Thoracic aorta (tissue), 2 donors: ENCODE results near the gene CIAO2A. TPM values are rescaled to one million over a fixed set of nuclear protein-coding genes. Genes with fewer than 3 reads are reported as not detected.
"Not testable (repeated sequence)": the region's sequence is repeated elsewhere in the genome, so short reads cannot be mapped to it uniquely, and the experiment has no call there.

Experiments used
- ATAC-seq: fragments of 150-250 bp; one replicate; pipeline ENCODE4 v1.8.0; 2017; ENCODE audit warnings: low read depth; ENCODE audit not compliant: insufficient number of reproducible peaks, low FRiP score
- DNase-seq: peaks from one replicate; pipeline ENCODE4 v3.0.0-alpha.2; 2020; ENCODE audit warnings: low spot score
- H3K27ac ChIP-seq, 2 donors: fragments of 200-600 bp; sonication (generic); 1 replicate in 1 of 2; 2 replicates in 1 of 2; pipeline ENCODE4 v1.5.1; 2016; ENCODE audit warnings: mild to moderate bottlenecking in 2 of 2, moderate library complexity in 2 of 2
- H3K27me3 ChIP-seq: fragments of 200-600 bp; sonication (generic); replicated peaks from 2 replicates; pipeline ENCODE4 v1.6.0; 2016; ENCODE audit warnings: mild to moderate bottlenecking; ENCODE audit not compliant: insufficient read depth
- H3K36me3 ChIP-seq: fragments of 200-600 bp; sonication (generic); one replicate; pipeline ENCODE4 v1.5.1; 2016
- H3K4me1 ChIP-seq, 2 donors: fragments of 200-600 bp; sonication (generic); 1 replicate in 1 of 2; 2 replicates in 1 of 2; pipeline versions ENCODE4 v1.5.1 to v1.6.0; 2016; ENCODE audit warnings: low read depth in 2 of 2, mild to moderate bottlenecking in 1 of 2; ENCODE audit not compliant: control insufficient read depth in 1 of 2
- H3K4me3 ChIP-seq: fragments of 200-600 bp; sonication (generic); 2 replicates; pipeline ENCODE4 v1.5.1; 2016; ENCODE audit warnings: mild to moderate bottlenecking
- H3K9me3 ChIP-seq: fragments of 200-600 bp; sonication (generic); 2 replicates; pipeline ENCODE4 v1.5.1; 2016
- total RNA-seq, 2 donors: library from RNA; depleted of rRNA; stranded (reverse); fragments of >200 nt; gene quantifications; one replicate each; pipeline versions ENCODE4 v1.1.0 to v1.2.3, GENCODE V29; 2016
- TF ChIP-seq, protein P1 (sequence below): fragments of 200-600 bp; sonication (generic); IDR thresholded peaks from one replicate; pipeline ENCODE4 v1.5.1; 2019; ENCODE audit warnings: antibody characterized with exemption

The CIAO2A gene
- total RNA-seq, 2 donors from 2014 or later = 16.9 to 24.4 TPM

GRCh38 chr15:64058279-64058678 lies 35.4 kb downstream of the CIAO2A start:
- no peak overlapping the region for H3K4me3 ChIP-seq
- H3K27ac ChIP-seq = no peak overlapping the region
- no peaks in the 10 kb centered on the region for H3K4me1 ChIP-seq
- DNase-seq (no peak), ATAC-seq (no peak)
- no peaks in the 10 kb centered on the region for H3K27me3 ChIP-seq
- no peaks in the 10 kb centered on the region for H3K9me3 ChIP-seq
- H3K36me3 ChIP-seq = no peaks in the 10 kb centered on the region
- TF ChIP-seq, protein P1, sequence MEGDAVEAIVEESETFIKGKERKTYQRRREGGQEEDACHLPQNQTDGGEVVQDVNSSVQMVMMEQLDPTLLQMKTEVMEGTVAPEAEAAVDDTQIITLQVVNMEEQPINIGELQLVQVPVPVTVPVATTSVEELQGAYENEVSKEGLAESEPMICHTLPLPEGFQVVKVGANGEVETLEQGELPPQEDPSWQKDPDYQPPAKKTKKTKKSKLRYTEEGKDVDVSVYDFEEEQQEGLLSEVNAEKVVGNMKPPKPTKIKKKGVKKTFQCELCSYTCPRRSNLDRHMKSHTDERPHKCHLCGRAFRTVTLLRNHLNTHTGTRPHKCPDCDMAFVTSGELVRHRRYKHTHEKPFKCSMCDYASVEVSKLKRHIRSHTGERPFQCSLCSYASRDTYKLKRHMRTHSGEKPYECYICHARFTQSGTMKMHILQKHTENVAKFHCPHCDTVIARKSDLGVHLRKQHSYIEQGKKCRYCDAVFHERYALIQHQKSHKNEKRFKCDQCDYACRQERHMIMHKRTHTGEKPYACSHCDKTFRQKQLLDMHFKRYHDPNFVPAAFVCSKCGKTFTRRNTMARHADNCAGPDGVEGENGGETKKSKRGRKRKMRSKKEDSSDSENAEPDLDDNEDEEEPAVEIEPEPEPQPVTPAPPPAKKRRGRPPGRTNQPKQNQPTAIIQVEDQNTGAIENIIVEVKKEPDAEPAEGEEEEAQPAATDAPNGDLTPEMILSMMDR = no peak

DNA sequence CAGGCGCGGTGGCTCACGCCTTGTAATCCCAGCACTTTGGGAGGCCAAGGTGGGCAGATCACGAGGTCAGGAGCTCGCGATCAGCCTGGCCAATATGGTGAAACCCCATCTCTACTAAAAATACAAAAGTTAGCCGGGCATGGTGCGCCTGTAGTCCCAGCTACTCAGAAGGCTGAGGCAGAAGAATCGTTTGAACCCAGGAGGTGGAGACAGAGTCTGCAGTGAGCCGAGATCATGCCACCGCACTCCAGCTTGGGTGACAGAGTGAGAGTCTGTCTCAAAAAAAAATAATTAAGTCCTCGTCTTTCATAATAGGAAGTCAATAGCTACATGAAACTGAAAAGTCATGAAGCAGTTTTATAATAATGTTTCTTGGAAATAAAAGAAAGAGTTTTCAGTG lies 40.0 kb downstream of the CIAO2A start:
- not testable (repeated sequence) for H3K27ac ChIP-seq, H3K4me1 ChIP-seq, H3K27me3 ChIP-seq, H3K9me3 ChIP-seq, H3K4me3 ChIP-seq, H3K36me3 ChIP-seq, DNase-seq, ATAC-seq

- ATAC-seq = no peak
- Histone ChIP-seq H3K27ac (no peak overlapping the region), H3K4me1 (no peaks in the 10 kb centered on the region), H3K27me3 (no peaks in the 10 kb centered on the region), H3K36me3 (no peaks in the 10 kb centered on the region), H3K4me3 (no peak overlapping the region), H3K9me3 (no peaks in the 10 kb centered on the region)
- TF ChIP-seq, protein P1 = no peak
- no peak for DNase-seq
Observed at GRCh38 chr15:64052925-64053491, 40.6 kb downstream of the CIAO2A start.

DNA sequence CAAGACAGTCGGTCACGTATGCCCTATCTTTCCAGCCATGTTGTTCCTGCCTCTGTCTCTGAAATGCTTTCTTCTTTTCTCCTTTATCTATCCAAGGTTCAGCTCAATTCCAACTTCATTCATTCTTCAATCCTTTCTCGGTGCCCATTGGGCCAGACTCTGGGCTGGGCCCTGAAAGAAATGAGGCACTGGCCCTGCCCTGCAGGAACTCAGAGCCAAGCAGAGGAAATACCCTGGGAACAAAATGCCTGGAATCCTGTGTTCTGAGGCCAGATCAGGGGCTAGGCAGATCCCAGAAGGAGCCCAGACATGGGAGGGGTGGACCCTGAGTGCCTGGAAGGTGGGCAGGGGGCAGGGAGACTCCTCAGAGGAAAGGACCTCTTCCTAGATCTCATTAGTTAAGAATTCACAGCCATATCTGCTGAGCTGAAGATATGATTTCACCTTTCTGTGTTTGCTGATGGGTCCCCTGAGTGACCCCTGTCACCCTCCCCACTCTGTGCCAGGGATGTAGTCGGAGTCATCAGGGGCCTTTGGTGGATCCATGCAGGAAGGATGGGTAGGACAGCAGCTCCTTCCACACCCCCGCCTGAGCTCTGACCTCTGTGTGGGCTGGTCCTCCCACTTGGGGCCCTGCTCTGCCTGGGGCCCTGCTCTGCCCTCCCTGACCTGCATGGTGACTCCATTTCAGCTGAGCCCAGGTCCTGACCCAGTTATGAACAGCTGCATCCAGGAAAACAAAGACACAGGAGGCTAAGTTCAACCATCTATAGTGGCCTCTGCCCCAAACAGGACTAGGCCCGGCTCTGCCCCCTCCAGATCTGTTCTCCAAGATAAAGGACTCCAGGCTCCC lies 42.0 kb downstream of the CIAO2A start:
- Histone ChIP-seq H3K27ac (no peak overlapping the region), H3K9me3 (no peaks in the 10 kb centered on the region), H3K27me3 (no peaks in the 10 kb centered on the region), H3K36me3 (no peaks in the 10 kb centered on the region), H3K4me3 (no peak overlapping the region), H3K4me1 (peaks cover 3 to 4% of the 10 kb centered on the region in 2 donors)
- TF ChIP-seq, protein P1 = no peak
- DNase-seq (no peak), ATAC-seq (no peak)

DNA sequence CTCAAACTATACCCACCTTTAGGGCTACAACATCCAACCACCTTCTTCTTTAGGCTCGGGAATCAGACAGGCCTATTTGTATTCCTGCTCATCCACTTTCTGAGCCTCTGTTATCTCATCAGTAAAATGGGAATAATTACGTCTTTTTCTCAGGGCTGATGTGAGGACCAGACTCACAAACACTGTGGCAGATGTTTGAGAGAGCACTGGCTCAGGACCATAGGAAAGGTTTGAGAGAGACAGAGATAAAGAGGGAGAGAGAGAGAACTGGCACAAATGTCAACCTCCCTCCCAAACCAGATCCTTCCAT lies 42.6 kb downstream of the CIAO2A start:
- DNase-seq (no peak), ATAC-seq (no peak)
- Histone ChIP-seq H3K27me3 (no peaks in the 10 kb centered on the region), H3K4me1 (peaks cover 5 to 6% of the 10 kb centered on the region in 2 donors), H3K4me3 (no peak overlapping the region), H3K36me3 (no peaks in the 10 kb centered on the region), H3K27ac (no peak overlapping the region), H3K9me3 (no peaks in the 10 kb centered on the region)
- TF ChIP-seq, protein P1 = no peak
